GM23248 (cell line): ENCODE data around the gene FRY.

Source experiments
- EZH2 ChIP-seq: fragments of 200-600 bp; sonication (generic); IDR thresholded peaks from 2 replicates; pipeline ENCODE4 v1.6.1; 2018; ENCODE audit warnings: antibody characterized with exemption, mild to moderate bottlenecking; ENCODE audit not compliant: insufficient read depth, poor library complexity, severe bottlenecking
- EZH2phosphoT487 ChIP-seq: fragments of 200-600 bp; sonication (generic); IDR thresholded peaks from 2 replicates; pipeline ENCODE4 v1.6.1; 2018; ENCODE audit warnings: antibody characterized with exemption, moderate library complexity, mild to moderate bottlenecking, low read depth; ENCODE audit not compliant: insufficient read depth

DNA sequence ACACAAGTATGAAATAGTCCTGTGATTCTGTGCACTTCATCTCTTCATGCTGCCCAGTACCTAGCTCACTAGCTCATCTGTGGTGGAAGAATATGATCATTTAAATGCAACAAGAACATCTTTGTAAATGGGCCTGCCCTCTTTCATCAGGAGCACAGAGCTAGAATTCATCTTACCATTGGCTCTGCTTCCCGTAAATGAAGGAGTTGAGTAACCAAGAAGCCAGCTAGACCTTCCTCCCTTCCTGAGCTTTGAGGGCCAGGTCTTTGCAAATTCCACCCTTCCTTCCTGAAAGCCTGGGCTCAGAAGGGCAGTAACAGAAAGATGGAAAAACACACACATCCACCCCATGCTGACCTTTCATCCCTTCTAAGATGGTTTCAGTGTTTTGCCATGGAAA is 82.0 kb downstream of the FRY start:
- TF ChIP-seq EZH2 (no peak), EZH2phosphoT487 (no peak)
